GM12875 (cell line): ENCODE measurements around the gene CCDC50.

Experiments
- H3K4me3 ChIP-seq: one replicate; pipeline ENCODE4 v1.5.1; 2011; ENCODE audit warnings: low read depth, low read length, control low read depth
- CTCF ChIP-seq: IDR thresholded peaks from 2 replicates; pipeline ENCODE4 v1.5.1; 2011; ENCODE audit warnings: low read depth, mild to moderate bottlenecking, control low read depth, inconsistent platforms, low read length, moderate library complexity, borderline replicate concordance; ENCODE audit not compliant: insufficient read depth

The CCDC50 gene

GRCh38 chr3:191330530-191331048 lies 1.4 kb downstream of the CCDC50 start:
- no peak for TF ChIP-seq CTCF
- H3K4me3 ChIP-seq = peak overlapping the region; percentile 78

- H3K4me3 ChIP-seq = no peak overlapping the region
- no peak for TF ChIP-seq CTCF
Observed at GRCh38 chr3:191331388-191331787, 2.2 kb downstream of the CCDC50 start.

- H3K4me3 ChIP-seq = no peak overlapping the region
- TF ChIP-seq CTCF = no peak
Observed at GRCh38 chr3:191333298-191333880, 4.2 kb downstream of the CCDC50 start.

GRCh38 chr3:191334346-191334893 lies 5.2 kb downstream of the CCDC50 start:
- H3K4me3 ChIP-seq = no peak overlapping the region
- no peak for TF ChIP-seq CTCF

- no peak for TF ChIP-seq CTCF
Observed at GRCh38 chr3:191336833-191337232, 7.6 kb downstream of the CCDC50 start.

GRCh38 chr3:191338177-191338488 lies 8.9 kb downstream of the CCDC50 start:
- no peak overlapping the region for H3K4me3 ChIP-seq
- no peak for TF ChIP-seq CTCF

More at GRCh38 chr3:191336833-191337232, 7.6 kb downstream of the CCDC50 start:
- H3K4me3 ChIP-seq = no peak overlapping the region

GRCh38 chr3:191339316-191339917 lies 10.2 kb downstream of the CCDC50 start:
- TF ChIP-seq CTCF = no peak
- H3K4me3 ChIP-seq = no peak overlapping the region
